H9 (cell line): ENCODE data around the gene CUL4A. TPM values are rescaled to one million over a fixed set of nuclear protein-coding genes. Genes with fewer than 3 reads are reported as not detected.

ENCODE experiments used
- DNase-seq: peaks from one replicate; pipeline ENCODE4 v3.0.0-alpha.2; 2017
- H2AFZ ChIP-seq: one replicate; pipeline ENCODE4 v1.6.1; 2013; ENCODE audit warnings: mild to moderate bottlenecking, low read length, control low read depth, moderate library complexity
- H2AK5ac ChIP-seq: 2 replicates; pipeline ENCODE4 v1.6.1; 2013; ENCODE audit warnings: low read length, control low read depth, mixed read lengths; ENCODE audit not compliant: insufficient read length
- H2BK120ac ChIP-seq: one replicate; pipeline ENCODE4 v1.6.1; 2013; ENCODE audit warnings: low read depth, mild to moderate bottlenecking, low read length, control low read depth, inconsistent platforms; ENCODE audit not compliant: poor library complexity, severe bottlenecking
- H2BK12ac ChIP-seq: 2 replicates; pipeline ENCODE4 v1.6.1; 2013; ENCODE audit warnings: low read length, control low read depth, mixed read lengths, low read depth; ENCODE audit not compliant: insufficient read length
- H2BK15ac ChIP-seq: 2 replicates; pipeline ENCODE4 v1.6.1; 2013; ENCODE audit warnings: low read depth, low read length, control low read depth
- H2BK20ac ChIP-seq: one replicate; pipeline ENCODE4 v1.6.1; 2013; ENCODE audit warnings: low read depth, mild to moderate bottlenecking, low read length, control low read depth, inconsistent platforms; ENCODE audit not compliant: poor library complexity, severe bottlenecking
- H2BK5ac ChIP-seq: 2 replicates; pipeline ENCODE4 v1.6.1; 2013; ENCODE audit warnings: low read length, control low read depth, mixed read lengths; ENCODE audit not compliant: insufficient read length
- H3K14ac ChIP-seq: 2 replicates; pipeline ENCODE4 v1.6.1; 2013; ENCODE audit warnings: low read length, control low read depth; ENCODE audit not compliant: insufficient read depth
- H3K18ac ChIP-seq: 2 replicates; pipeline ENCODE4 v1.6.1; 2013; ENCODE audit warnings: low read depth, mild to moderate bottlenecking, mixed read lengths, low read length, control low read depth; ENCODE audit not compliant: insufficient read length
- H3K23ac ChIP-seq: 2 replicates; pipeline ENCODE4 v1.6.1; 2013; ENCODE audit warnings: low read length, control low read depth, mixed read lengths, low read depth; ENCODE audit not compliant: insufficient read length
- H3K23me2 ChIP-seq: 2 replicates; pipeline ENCODE4 v1.6.1; 2013; ENCODE audit warnings: low read depth, mild to moderate bottlenecking, mixed read lengths, low read length, control low read depth; ENCODE audit not compliant: insufficient read length, poor library complexity, severe bottlenecking
- H3K27ac ChIP-seq: 2 replicates; pipeline ENCODE4 v1.5.1; 2013; ENCODE audit warnings: low read length, control low read depth, mixed read lengths, low read depth; ENCODE audit not compliant: insufficient read length
- H3K27me3 ChIP-seq: 2 replicates; pipeline ENCODE4 v1.6.1; 2013; ENCODE audit warnings: low read length, control low read depth, inconsistent platforms; ENCODE audit not compliant: insufficient read depth
- H3K4ac ChIP-seq: 2 replicates; pipeline ENCODE4 v1.6.1; 2013; ENCODE audit warnings: low read depth, mild to moderate bottlenecking, control low read depth, inconsistent platforms, low read length, moderate library complexity
- H3K4me1 ChIP-seq: 2 replicates; pipeline ENCODE4 v1.6.1; 2013; ENCODE audit warnings: low read length, control low read depth, inconsistent platforms; ENCODE audit not compliant: insufficient read depth
- H3K4me2 ChIP-seq: 2 replicates; pipeline ENCODE4 v1.6.1; 2013; ENCODE audit warnings: low read length, control low read depth, mixed read lengths; ENCODE audit not compliant: insufficient read length, insufficient read depth
- H3K56ac ChIP-seq: 2 replicates; pipeline ENCODE4 v1.6.1; 2013; ENCODE audit warnings: low read depth, mild to moderate bottlenecking, mixed read lengths, low read length, control low read depth; ENCODE audit not compliant: insufficient read length
- H3K79me1 ChIP-seq: 2 replicates; pipeline ENCODE4 v1.6.1; 2013; ENCODE audit warnings: low read depth, mild to moderate bottlenecking, moderate library complexity, low read length, control low read depth, inconsistent platforms; ENCODE audit not compliant: insufficient read depth, poor library complexity, severe bottlenecking
- H3K79me2 ChIP-seq: 2 replicates; pipeline ENCODE4 v1.6.1; 2013; ENCODE audit warnings: low read length, control low read depth, inconsistent platforms; ENCODE audit not compliant: insufficient read depth
- H3K9ac ChIP-seq: 2 replicates; pipeline ENCODE4 v1.6.1; 2013; ENCODE audit warnings: low read length, control low read depth, mixed read lengths; ENCODE audit not compliant: insufficient read length; ENCODE audit errors: extremely low read depth
- H3K9me3 ChIP-seq: one replicate; pipeline ENCODE4 v1.6.1; 2013; ENCODE audit warnings: low read depth, low read length, inconsistent platforms; ENCODE audit not compliant: control insufficient read depth
- H3T11ph ChIP-seq: one replicate; pipeline ENCODE4 v1.6.1; 2013; ENCODE audit warnings: mild to moderate bottlenecking, low read length, control low read depth, inconsistent platforms
- H4K20me1 ChIP-seq: one replicate; pipeline ENCODE4 v1.6.1; 2013; ENCODE audit not compliant: control insufficient read depth, insufficient read length, insufficient read depth
- H4K5ac ChIP-seq: 2 replicates; pipeline ENCODE4 v1.6.1; 2013; ENCODE audit warnings: low read depth, mild to moderate bottlenecking, mixed read lengths, low read length, control low read depth; ENCODE audit not compliant: insufficient read length
- H4K8ac ChIP-seq: replicated peaks from 2 replicates; pipeline ENCODE4 v1.6.1; 2013; ENCODE audit warnings: low read length, control low read depth, mixed read lengths, low read depth; ENCODE audit not compliant: insufficient read length
- H4K91ac ChIP-seq: 2 replicates; pipeline ENCODE4 v1.6.1; 2013; ENCODE audit warnings: low read depth, mild to moderate bottlenecking, moderate library complexity, mixed read lengths, low read length, control low read depth; ENCODE audit not compliant: insufficient read length
- H3K27ac Mint-ChIP-seq, 3 experiments: 2 replicates in 2 of 3; 3 replicates in 1 of 3; pipeline ENCODE4 v1.8.0; 2020 to 2021; ENCODE audit warnings: mixed read lengths in 3 of 3, mild to moderate bottlenecking in 1 of 3, moderate library complexity in 1 of 3
- H3K27me3 Mint-ChIP-seq: 2 replicates; pipeline ENCODE4 v1.8.0; 2021; ENCODE audit warnings: low read depth, mild to moderate bottlenecking, moderate library complexity, mixed read lengths
- H3K36me3 Mint-ChIP-seq, 3 experiments: 2 replicates in 2 of 3; 3 replicates in 1 of 3; pipeline ENCODE4 v1.8.0; 2020 to 2021; ENCODE audit warnings: low read depth in 3 of 3, mixed read lengths in 3 of 3; ENCODE audit not compliant: insufficient read depth in 1 of 3
- H3K4me1 Mint-ChIP-seq, 2 experiments: 2 replicates each; pipeline ENCODE4 v1.8.0; 2020; ENCODE audit warnings: mixed read lengths in 2 of 2
- H3K4me3 Mint-ChIP-seq, 2 experiments: 2 replicates in 1 of 2; 3 replicates in 1 of 2; pipeline ENCODE4 v1.8.0; 2020 to 2021; ENCODE audit warnings: mild to moderate bottlenecking in 2 of 2, mixed read lengths in 2 of 2, moderate library complexity in 1 of 2
- H3K9me3 Mint-ChIP-seq, 2 experiments: 2 replicates in 1 of 2; 3 replicates in 1 of 2; pipeline ENCODE4 v1.8.0; 2020; ENCODE audit warnings: mild to moderate bottlenecking in 2 of 2, mixed read lengths in 2 of 2, moderate library complexity in 1 of 2
- WGBS: extraction: QIAGEN DNeasy Blood & Tissue Kit; methylation state at CpG from one replicate; pipeline ENCODE4 v1.1.7; 2013; ENCODE audit warnings: missing lambda C conversion rate, low lambda C conversion rate, mixed read lengths; ENCODE audit not compliant: insufficient read length; ENCODE audit errors: extremely low coverage; 5-methylcytosine and 5-hydroxymethylcytosine counted together
- total RNA-seq: library from RNA; stranded (reverse); gene quantifications from 2 replicates; pipeline ENCODE4 v1.2.1, GENCODE V29; 2021
- TF ChIP-seq, protein P1 (sequence below): fragments of 200-600 bp; sonication (generic); conservative IDR thresholded peaks from 3 replicates; pipeline ENCODE4 v1.8.0; 2021; ENCODE audit warnings: antibody characterized with exemption, mild to moderate bottlenecking

The CUL4A gene
- total RNA-seq, 1 experiment from 2014 or later = 97.9 TPM

- no peak overlapping the region for H3K4me2 ChIP-seq
- Mint-ChIP-seq H3K27ac (peak overlapping the region; percentile 92 to 98 (median 92)), H3K9me3 (no peaks in the 10 kb centered on the region), H3K36me3 (peaks cover 37 to 85% (median 85%) of the 10 kb centered on the region in 3 experiments), H3K4me1 (peaks cover 18 to 28% of the 10 kb centered on the region in 2 experiments), H3K4me3 (peak overlapping the region in 1 of 2 experiments; percentile 58; a peak in 2 of 5 replicates), H3K27me3 (no peaks in the 10 kb centered on the region; the same call in 1 of the 2 replicates)
- no peaks in the 10 kb centered on the region for H3K79me2 ChIP-seq
- H3K4ac ChIP-seq = no peak overlapping the region
- no peaks in the 10 kb centered on the region for H4K20me1 ChIP-seq
- H2AFZ ChIP-seq = no peak overlapping the region
- TF ChIP-seq, protein P1, sequence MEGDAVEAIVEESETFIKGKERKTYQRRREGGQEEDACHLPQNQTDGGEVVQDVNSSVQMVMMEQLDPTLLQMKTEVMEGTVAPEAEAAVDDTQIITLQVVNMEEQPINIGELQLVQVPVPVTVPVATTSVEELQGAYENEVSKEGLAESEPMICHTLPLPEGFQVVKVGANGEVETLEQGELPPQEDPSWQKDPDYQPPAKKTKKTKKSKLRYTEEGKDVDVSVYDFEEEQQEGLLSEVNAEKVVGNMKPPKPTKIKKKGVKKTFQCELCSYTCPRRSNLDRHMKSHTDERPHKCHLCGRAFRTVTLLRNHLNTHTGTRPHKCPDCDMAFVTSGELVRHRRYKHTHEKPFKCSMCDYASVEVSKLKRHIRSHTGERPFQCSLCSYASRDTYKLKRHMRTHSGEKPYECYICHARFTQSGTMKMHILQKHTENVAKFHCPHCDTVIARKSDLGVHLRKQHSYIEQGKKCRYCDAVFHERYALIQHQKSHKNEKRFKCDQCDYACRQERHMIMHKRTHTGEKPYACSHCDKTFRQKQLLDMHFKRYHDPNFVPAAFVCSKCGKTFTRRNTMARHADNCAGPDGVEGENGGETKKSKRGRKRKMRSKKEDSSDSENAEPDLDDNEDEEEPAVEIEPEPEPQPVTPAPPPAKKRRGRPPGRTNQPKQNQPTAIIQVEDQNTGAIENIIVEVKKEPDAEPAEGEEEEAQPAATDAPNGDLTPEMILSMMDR = no peak
- no peaks in the 10 kb centered on the region for H3K9me3 ChIP-seq
- H3T11ph ChIP-seq = no peak overlapping the region
- H3K23me2 ChIP-seq = no peaks in the 10 kb centered on the region
- no peak overlapping the region for H3K56ac ChIP-seq
- H2BK20ac ChIP-seq = no peak overlapping the region
- H2AK5ac ChIP-seq = no peak overlapping the region
- H2BK12ac ChIP-seq = no peak overlapping the region
- H3K18ac ChIP-seq = no peak overlapping the region
- H4K5ac ChIP-seq = no peak overlapping the region
- no peak overlapping the region for H2BK120ac ChIP-seq
- H2BK5ac ChIP-seq = no peak overlapping the region
- H3K79me1 ChIP-seq = peaks cover under 1% of the 10 kb centered on the region
- H3K14ac ChIP-seq = no peak overlapping the region
- DNase-seq = no peak
- H3K27ac ChIP-seq = no peak overlapping the region
- H3K27me3 ChIP-seq = no peaks in the 10 kb centered on the region
- H4K91ac ChIP-seq = no peak overlapping the region
- no peak overlapping the region for H2BK15ac ChIP-seq
- H4K8ac ChIP-seq = no peak overlapping the region
- WGBS = no CpG with 5 or more reads among the region's 28 CpGs
- no peak overlapping the region for H3K23ac ChIP-seq
- no peak overlapping the region for H3K9ac ChIP-seq
- H3K4me1 ChIP-seq = no peaks in the 10 kb centered on the region
Measured at GRCh38 chr13:113179374-113180230, 29.8 kb upstream of the CUL4A start.
